Body of pancreas (tissue), 4 donors: ENCODE data around the gene ATP6V1F.

Experiments used
- CTCF ChIP-seq, 7 experiments: fragments of 450-650 bp in 4 of 7; fragments of 200-600 bp in 3 of 7; sonication (generic) in 3 of 7; IDR thresholded peaks; one replicate each; pipeline ENCODE4 v1.5.1; 2016 to 2019; ENCODE audit warnings: antibody characterized with exemption in 7 of 7
- POLR2A ChIP-seq, 3 donors: fragments of 450-650 bp; IDR thresholded peaks; one replicate each; pipeline ENCODE4 v1.6.1; 2016; ENCODE audit warnings: antibody characterized with exemption in 3 of 3, mild to moderate bottlenecking in 2 of 3

DNA sequence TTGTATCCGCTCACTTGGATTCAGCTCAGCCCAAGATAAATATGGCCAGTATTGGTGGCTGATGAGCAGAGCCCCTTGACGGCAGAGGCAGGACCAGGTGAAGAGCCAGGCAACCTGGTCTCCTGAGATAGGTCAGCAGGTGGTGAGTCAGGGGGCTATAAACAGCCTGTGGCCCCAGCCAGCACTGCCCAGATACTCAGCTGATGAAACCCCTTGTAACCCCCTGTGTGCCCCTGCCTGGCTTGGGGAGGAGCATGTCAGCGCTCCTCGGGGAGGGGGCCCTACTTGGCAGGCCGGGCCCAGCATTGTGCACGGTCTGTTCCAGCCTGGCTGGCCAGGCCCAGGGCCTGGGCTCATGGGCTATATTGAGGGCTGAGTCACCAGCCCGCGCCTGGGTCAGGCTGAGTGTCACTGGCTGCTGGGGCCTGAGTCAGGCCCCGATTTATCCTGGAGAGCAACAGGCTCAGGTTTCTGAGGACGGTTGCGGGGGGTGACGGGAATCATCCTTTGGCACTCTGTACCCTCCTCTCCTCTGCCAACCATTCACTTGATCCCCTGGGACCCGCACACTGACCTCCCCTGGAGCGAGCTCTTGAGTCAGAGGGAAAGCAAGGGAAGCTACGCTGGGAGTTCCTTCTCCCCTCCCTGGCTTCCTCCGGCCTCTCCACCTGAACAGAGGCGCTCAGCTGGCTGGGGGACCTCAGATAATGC, 35.3 kb upstream of the ATP6V1F start:
- TF ChIP-seq CTCF (IDR thresholded peaks at IDR 0.05): no peak
- no peak for TF ChIP-seq POLR2A (IDR thresholded peaks at IDR 0.05)
